Right ventricle myocardium superior (tissue), 1 donor: ENCODE data around the gene SOST. TPM values are rescaled to one million over a fixed set of nuclear protein-coding genes. Genes with fewer than 3 reads are reported as not detected.

Experiments used
- ATAC-seq: fragments of 200-7000 bp; cut with Tn5 transposase; one replicate; pipeline ENCODE4 v1.9.1; 2020; ENCODE audit warnings: mild to moderate bottlenecking; ENCODE audit not compliant: poor library complexity
- DNase-seq: peaks from one replicate; pipeline ENCODE4 v3.0.0-alpha.2; 2020
- intact Hi-C: fragments of 100-400 bp; cut with DNase I; formaldehyde crosslinking; loops from one replicate; pipeline ENCODE4 v1.11.2; 2022
- total RNA-seq: library from RNA; stranded (reverse); fragmentation: NEBNext Ultra II Directional; extraction: Animal tissue kit (Norgen Biotek cat#: 25700); gene quantifications from one replicate; pipeline ENCODE4 v1.2.1, GENCODE V29; 2021
- donor health status: DM: no; HTN: yes; CAD: no; lungs with severe emphysema.

SOST gene
- total RNA-seq, 1 donor from 2014 or later, result not detected

DNA sequence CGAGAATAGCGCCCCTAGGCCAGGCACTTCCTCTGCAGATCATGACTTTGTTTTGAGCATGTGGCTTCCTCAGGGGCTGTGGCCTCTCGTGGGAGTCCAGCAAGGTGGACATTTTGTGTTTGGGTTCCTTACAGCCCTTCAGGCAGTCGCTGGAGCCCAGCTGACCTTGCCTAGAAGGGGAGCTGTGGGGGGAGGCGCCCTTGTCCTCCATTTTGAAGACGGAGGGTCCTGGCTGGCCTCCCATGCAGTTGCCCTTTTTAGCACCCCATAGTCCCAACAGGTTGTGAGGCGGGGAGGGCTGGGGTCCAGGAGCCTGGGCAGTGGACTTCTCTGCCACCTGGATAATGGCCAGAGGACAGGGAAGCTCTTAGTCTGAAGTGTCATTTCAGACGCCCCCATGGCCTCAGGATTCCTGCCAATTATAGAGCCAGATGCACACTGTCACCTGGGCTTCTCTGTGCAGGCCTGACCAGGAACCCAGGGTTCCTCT, 1.4 kb downstream of the SOST start:
- ATAC-seq (no peak), DNase-seq (no peak)
- intact Hi-C loops, result loop anchor here (10.0 kb wide), 1 partner anchor 182 kb away; no protein-coding TSS in a partner anchor

DNA sequence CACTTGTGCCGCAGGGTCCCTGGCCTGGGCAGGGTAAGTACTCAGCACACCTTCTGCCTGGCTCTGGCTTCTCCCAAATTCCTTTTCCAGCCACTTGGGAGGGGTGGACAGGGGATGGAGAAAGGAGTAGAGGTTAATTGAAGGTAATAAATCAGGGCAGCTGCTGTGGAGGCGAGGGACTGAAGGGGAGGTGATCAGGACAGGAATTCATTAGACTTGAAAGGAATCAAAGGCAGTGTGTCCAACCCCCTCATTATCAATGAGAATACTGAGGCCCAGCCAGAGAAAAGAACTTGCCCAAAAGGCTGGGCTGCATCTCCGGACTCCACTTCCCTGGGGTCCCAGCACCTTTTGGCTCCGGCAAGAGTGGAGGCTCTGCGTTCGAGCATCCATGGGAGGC, 2.4 kb downstream of the SOST start:
- DNase-seq, result no peak
- intact Hi-C loops, result loop anchor here (10.0 kb wide), 1 partner anchor 181 kb away; no protein-coding TSS in a partner anchor
- no peak for ATAC-seq

DNA sequence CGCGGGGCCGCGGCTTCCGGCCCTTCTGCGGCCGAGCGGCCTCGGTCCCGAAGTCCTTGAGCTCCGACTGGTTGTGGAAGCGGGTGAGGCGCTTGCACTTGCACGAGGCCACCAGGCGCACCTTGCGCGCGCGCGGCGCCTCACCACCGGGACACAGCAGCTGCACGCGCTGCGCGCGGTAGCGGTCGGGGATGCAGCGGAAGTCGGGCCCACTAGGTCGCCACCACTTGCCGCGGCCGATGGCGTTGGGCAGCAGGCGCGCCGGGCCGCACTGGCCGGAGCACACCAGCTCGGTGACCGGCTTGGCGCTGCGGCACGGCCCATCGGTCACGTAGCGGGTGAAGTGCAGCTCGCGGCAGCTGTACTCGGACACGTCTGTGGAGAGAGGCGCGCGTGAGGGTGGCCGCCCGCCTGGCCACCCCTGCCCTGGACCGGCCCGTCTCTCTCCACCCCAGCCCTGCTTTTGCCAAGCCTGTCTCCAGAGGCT, 3.2 kb downstream of the SOST start:
- intact Hi-C loops, result loop anchor here (10.0 kb wide), 1 partner anchor 181 kb away; no protein-coding TSS in a partner anchor
- DNase-seq (no peak), ATAC-seq (peak; percentile 41)

DNA sequence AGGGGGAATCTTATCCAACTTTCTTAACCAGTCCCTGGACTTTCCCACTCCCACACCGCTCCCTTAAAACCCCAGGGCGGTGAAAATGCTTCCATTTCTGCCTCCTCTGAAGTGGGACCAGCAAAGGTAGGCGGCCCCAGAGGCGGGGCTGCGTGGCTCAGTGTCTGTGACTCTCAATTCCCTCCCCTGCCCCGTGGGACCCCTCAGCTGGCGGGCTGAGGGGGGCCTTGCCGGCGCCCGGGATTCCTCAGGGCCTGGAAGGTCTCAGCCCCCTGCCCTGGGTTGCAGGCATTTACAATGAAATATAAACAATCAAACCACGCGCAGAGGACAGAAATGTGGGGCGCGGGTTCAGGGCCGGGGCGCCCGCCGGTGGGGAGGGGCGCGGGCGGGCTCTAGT, 3.6 kb downstream of the SOST start:
- no peak for DNase-seq
- ATAC-seq, result no peak
- intact Hi-C loops, result loop anchor here (5.0 to 10.0 kb wide), 2 partner anchors 43 to 180 kb away; no protein-coding TSS in a partner anchor

DNA sequence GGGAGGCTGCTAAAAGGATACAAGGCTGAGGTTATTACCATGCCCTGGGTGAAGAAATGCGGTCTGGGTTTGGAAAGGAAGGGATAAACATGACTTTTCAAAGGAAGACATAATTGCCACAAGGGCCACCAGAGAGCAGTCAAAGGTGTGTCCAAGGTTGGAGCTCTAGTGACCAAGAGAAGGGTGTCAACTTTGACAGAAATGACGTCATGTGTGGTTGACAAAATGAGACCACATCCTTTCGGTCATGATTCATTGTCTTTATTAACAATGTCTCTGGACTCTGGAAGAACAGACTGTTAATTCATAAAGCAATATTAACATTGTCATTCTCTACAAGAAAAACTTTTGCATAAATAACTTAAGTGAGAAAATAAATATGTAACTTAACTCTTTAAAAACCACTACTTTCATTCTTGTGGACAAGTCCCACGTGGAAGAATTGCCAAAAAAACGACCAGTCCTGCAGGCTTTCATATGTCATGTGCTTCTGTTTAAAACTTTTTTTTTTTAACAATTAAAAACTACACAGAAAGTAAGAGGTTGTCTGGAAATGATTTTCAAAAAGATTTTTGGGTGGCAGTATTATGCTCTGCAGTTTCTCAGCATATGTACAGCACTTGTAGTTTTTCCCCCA, 5.0 kb downstream of the SOST start:
- DNase-seq (no peak), ATAC-seq (no peak)
- intact Hi-C loops, result loop anchor here (5.0 to 10.0 kb wide), 2 partner anchors 41 to 179 kb away; no protein-coding TSS in a partner anchor

DNA sequence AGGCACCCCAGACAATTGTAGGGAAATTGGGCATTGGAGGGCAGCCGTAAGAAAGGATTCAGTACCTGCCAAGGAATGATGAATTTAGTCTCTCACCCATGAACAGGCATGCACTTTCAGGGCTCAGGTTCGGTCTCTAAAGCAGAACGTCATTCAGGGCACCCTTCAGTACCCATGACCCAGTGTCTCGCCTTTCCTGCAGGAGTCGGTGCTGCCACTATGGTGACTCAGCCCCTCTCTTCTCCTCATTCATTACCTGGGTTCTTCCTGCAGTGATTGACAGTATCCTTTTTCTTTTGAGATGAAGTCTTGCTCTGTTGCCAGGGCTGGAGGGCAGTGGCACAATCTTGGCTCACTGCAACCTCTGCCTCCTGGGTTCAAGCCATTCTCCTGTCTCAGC, 8.4 kb downstream of the SOST start:
- ATAC-seq, result no peak
- intact Hi-C loops, result loop anchor here (5.0 to 10.0 kb wide), 2 partner anchors 38 to 175 kb away; no protein-coding TSS in a partner anchor
- DNase-seq, result no peak

DNA sequence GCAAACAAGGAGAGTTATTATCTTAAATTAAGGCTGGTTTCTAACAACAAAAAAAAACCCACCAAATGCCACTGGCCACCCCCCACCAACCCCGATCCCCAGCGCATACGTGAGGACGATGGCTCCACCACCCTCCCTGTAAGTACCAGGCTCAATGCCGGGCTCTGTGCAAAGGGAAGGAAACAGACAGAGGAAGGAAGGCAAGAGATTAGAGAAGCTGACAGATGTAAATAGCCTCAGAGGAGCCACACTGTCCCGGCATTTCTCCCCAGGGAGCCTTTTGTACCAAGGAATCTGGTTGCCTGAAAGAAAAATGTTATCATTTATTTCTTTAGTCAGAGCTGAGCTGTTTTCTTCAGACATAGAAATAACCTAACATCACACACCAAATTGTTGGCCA, 13.1 kb downstream of the SOST start:
- ATAC-seq (no peak), DNase-seq (no peak)
- intact Hi-C loops, result no loop called here

DNA sequence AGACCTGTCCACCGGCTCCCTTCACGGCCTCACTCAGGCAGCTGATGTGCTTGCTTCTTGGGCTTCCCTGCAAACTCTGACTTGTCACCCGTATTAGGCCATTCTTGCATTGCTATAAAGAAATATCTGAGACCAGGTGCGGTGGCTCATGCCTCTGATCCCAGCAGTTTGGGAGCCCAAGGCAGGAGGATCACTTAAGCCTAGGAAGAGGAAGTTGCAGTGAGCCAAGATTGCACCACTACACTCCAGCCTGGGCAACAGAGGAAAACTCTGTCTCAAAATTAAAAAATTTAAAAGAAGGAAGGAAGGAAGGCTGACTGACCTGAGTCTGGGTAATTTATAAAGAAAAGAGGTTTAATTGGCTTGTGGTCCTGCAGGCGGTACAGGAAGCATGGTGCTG, 17.0 kb downstream of the SOST start:
- DNase-seq, result no peak
- intact Hi-C loops, result no loop called here
- no peak for ATAC-seq

DNA sequence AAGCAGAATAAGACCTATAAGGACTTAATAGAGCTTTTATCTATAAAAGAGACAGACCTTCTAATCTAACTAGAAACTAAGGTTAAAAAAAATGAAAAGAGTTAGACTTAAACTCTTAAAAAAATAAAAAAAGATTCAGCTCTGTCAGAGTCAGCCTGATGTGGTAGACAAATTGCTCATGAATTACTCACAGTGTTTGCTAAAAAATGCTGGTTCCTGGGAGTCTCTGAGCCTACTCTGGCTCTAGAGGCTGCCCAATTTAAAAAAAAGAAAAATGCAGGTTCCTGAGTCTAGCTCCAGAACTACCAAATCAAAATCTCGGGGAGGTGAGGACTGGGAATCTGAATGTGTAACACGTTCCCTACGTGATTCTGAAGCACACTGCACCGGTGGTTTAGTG, 18.1 kb downstream of the SOST start:
- ATAC-seq, result no peak
- intact Hi-C loops, result no loop called here

DNA sequence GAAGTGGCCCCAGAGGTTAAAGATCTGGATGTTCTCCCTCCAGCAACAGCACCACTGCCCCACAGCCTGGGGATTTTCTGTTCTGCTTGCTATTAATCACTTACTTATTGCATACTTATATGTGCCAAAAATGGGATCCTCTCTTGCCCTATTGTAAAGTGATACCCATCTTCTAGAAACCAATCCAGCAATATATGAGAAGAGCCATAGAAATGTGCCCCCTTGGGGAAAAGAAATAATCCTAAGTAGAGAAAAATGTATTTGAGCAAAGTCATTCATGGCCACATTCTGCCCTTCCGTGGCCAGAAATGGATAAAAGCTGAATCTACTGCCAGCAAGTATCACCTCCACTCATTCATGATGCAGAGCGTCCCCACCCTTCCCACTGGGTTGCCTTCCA, 20.9 kb downstream of the SOST start:
- DNase-seq (no peak), ATAC-seq (no peak)
- intact Hi-C loops, result no loop called here

More for the DNA sequence above, 18.1 kb downstream of the SOST start:
- no peak for DNase-seq

DNA sequence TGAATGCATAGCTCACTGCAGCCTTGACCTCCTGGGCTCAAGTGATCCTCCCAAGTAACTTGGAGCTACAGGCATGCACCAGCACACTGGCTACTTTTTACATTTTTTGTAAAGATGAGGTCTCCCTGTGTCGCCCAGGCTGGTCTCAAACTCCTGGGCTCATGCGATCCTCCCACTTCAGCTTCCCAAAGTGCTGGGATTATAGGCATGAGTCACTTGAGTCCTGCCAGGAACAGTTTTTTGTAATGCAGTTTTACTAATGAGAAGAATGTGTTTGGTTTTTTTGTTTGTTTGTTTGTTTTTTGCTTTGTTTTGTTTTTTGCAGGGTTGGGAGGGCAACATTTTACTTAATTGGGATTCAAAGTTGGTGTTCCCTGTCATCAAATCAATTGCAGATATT, 22.2 kb downstream of the SOST start:
- intact Hi-C loops, result no loop called here
- DNase-seq (no peak), ATAC-seq (no peak)

DNA sequence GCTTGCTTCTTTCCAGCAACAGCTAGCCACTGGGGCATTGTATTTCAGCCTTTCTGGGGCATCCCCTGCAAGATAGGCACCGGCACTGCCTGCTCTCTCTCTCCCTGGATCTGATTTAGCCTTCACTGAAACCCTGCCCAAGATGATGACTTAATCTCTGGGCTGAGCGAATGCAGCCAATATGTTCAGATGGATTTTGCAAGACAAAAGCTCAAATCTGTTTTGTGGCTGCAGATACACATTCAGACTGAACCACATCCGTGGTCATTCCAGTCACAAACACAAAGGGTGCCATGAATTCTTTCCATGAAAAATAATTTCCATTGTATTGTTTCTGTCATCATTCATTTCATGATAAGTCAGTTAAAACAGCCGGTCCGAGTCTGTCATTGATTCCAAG, 24.2 kb downstream of the SOST start:
- DNase-seq (no peak), ATAC-seq (no peak)
- intact Hi-C loops, result no loop called here

DNA sequence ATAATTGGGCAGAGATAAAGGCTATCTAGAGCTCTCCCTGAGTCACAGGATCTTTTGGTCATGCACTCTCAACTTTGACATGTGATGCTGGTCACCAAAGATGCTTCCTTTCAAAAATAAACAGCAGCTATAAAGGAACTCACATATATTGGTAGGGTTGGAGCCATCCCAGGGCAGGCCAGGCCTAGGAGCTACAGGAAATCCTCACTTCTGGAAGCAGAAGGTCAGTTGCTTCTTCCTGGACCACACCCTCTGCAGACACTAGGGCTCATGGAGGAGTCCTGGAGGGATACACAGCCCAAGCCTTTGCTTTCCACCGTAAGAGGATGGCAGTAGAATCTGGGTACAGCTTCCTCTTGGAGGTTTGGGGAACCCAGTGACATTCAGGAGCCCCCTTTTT, 24.6 kb downstream of the SOST start:
- ATAC-seq, result no peak
- intact Hi-C loops, result no loop called here
- no peak for DNase-seq

DNA sequence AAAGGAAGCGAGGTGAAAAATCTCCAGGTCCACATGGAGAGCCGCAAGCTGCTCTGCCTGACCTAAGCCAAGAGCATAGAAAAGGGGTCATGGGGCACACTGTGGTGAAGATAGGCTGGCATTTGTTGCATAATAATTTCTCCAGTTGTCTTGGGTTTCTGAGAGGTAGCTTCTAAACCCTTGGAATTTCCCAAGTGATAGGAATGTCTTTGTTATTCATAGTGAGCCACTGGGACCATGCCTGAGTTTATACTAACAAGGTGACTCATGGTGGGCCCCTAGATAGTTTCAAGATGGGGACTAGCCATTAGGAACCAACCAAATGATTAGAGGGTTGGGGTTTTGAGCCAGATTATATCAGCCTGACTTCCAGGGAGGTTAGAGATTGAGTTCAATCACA, 25.6 kb downstream of the SOST start:
- intact Hi-C loops, result no loop called here
- ATAC-seq (no peak), DNase-seq (no peak)

DNA sequence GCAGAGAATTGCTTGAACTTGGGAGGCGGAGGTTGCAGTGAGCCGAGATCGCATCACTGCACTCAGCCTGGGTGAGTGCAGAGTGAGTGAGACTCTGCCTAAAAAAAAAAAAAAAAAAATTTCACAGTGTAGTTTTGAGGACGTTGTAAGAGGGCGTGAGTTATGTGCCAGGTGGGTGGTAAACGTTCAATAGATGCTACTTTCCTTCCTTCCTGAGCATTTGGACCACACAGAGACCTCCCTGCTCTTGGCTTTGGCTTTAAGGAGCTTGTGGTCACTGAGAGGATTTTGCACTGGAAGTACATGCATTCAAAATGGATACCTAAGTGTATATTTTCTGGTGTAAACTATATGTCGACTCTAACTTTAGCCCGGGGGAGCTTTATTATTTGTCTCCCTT, 30.5 kb downstream of the SOST start:
- intact Hi-C loops, result no loop called here
- no peak for ATAC-seq

DNA sequence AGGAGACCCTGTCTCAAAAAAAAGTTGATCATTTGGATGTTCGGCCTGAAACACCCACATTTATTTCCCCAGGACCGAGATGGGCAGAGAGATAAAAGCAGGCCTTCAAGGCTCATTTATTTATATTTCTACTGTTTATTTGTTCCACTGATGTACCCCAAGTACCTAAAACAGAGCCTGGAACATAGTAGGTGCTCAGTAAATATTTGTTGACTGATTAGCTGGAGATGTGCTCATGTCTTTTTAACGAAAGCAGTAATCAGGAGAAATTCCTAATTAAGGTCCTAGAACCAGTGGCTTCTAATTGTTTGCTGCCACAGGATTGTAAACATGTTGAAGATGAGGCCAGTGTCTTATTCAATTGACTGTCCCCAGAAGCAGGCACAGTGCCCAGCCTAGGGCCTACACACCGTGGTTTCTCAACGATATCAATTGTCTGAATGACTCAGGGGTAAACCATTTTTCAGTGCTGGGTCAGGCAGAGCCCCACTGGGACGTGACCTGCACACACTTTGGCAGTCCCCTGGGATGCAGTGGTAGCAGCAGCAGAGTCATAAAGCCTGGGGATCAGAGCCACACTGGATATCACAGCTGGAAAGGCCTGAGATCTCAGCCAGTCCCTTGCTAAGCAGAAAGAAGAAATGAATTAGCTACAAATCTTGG, 34.8 kb downstream of the SOST start:
- DNase-seq (no peak), ATAC-seq (no peak)

More for the DNA sequence above, 30.5 kb downstream of the SOST start:
- DNase-seq, result no peak

DNA sequence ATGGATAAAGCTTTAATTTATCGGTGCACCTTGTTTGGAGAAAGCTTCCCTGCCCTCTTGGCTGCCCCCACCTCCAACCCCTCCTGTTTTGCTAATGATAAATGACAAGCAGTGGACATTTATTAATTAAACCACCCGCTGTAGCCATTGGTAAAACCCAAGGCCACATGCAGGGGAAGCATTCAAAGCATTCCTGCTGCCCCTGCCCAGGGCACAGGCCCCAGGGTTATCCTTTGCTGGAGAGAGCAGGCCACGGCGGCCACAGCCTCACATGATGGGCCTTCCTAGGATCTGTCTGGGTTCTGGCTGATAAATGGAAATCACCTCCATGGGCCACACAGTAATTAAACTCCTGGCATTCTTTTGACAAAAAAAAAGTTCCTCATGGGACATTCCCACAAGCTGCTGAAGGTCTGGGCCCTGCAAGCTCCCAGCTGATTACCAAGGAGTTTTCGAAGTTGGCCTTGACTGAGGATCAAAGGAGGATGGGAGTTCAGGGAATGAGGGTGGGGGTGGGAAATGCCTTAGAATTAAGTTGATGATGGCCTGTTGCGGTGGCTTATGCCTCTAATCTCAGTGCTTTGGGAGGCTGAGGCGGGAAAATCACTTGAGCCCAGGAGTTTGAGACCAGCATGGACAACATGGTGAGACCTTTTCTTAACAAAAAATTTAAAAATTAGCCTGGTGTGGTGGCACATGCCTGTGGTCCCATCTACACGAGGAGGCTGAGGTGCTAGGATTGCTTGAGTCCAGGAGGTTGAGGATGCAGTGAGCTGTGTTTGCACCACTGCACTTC, 35.5 kb downstream of the SOST start:
- intact Hi-C loops, result no loop called here
- no peak for ATAC-seq
- DNase-seq, result no peak

More for the DNA sequence above, 34.8 kb downstream of the SOST start:
- intact Hi-C loops, result no loop called here

DNA sequence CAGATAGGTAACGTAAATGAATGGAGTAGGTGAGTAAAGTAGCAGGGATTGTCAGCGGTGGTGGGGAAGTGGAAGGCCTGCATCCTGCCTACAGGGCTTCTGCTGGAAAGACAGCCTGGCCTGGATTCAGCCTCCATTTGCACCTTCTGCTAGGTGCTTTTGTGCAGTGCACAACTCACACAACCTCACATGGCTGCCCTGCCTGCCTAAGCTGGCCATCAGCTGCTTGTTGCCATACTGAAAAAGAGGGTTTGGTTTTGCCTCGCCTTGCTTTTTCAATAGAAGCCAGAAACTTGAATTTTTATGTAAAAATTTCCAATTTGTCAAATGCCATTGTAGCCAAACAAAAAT, 36.3 kb downstream of the SOST start:
- intact Hi-C loops, result no loop called here
- DNase-seq (no peak), ATAC-seq (no peak)

DNA sequence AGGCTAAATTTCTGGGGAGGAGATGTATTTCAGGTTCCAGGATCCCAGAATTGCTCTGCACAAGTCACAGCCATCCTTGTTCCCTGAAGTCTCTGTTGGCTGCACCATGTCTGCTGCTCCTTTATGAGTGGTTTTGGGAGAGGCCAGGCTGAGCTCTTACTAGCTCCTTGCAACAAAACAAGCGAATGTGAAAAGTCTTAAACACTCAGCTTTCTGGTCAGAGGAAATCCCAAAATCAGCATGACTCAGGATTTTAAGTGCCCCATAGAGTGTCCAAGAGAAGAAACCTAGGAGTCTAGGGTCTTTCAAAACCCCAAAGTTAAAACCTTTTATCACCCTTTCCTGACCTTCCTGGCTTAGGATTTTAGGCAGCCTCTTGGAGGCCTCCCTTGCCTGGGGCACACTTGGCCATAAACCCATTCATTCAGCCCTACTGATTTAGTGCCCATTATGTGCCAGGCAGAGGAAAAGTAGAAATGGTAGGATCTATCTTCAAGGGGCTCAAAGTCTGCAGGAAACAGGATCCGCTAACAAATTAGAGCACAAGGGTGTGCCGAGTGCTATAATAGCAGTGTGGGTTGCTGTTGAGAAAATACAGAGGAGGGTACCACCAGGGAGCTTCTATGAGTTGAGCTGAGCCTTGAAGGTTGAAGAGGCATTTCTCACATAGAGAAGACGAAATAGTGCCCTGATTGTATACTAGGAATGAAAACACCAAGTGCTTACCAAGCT, 36.9 kb downstream of the SOST start:
- intact Hi-C loops, result no loop called here
- DNase-seq (no peak), ATAC-seq (no peak)
